ENCODE results near the gene MPO.

MPO gene

DNA sequence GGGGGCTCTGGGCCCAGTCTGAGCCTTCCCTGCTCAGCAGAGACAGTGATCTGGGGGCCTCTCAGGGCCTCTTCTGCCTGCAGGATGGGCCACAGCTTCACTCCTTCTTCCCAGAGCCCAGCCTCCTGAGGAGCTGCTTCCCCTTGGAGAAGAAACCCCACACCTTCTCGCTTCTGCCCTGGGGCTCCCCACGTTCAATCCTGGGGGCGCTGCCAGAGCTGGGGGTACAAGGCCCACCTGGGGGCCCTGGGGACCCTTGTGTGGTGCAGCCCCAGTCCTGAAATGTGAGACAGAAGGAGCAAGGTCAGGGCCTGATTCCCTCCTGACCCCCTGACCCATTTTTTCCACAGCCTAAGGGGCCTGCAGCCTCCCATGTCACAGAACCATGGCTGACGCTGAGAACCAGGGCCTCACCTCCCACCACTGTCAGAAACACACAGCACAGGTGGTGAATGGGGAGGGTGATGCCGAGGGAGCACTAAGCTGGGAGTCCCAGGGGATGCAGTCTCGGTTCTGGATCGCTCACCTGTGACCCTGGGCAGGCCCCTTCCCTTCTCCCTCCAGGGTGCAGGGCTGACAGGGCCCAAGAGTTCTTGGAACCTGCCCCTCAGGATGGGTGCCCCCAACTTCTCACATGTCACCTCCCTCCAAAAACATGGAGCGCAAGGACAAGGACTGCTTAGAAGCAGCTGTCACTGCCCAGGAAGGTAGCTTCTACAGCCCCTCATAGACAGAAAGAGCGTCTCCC is 21.6 kb upstream of the MPO start:
- no peaks in the 10 kb centered on the region for H3K79me2 ChIP-seq
- H3K9me3 ChIP-seq (ENCODE audit: control insufficient read depth, low read length): no peaks in the 10 kb centered on the region
- no peak overlapping the region for H3K4me3 ChIP-seq (ENCODE audit: low read depth, low read length)
- H3K4me1 ChIP-seq: no peaks in the 10 kb centered on the region
- no peak overlapping the region for H3K9ac ChIP-seq
- H3K27me3 ChIP-seq (ENCODE audit: control insufficient read depth, insufficient read depth, low read length): no peaks in the 10 kb centered on the region
- H2AFZ ChIP-seq: no peak overlapping the region
- TF ChIP-seq, protein P1, sequence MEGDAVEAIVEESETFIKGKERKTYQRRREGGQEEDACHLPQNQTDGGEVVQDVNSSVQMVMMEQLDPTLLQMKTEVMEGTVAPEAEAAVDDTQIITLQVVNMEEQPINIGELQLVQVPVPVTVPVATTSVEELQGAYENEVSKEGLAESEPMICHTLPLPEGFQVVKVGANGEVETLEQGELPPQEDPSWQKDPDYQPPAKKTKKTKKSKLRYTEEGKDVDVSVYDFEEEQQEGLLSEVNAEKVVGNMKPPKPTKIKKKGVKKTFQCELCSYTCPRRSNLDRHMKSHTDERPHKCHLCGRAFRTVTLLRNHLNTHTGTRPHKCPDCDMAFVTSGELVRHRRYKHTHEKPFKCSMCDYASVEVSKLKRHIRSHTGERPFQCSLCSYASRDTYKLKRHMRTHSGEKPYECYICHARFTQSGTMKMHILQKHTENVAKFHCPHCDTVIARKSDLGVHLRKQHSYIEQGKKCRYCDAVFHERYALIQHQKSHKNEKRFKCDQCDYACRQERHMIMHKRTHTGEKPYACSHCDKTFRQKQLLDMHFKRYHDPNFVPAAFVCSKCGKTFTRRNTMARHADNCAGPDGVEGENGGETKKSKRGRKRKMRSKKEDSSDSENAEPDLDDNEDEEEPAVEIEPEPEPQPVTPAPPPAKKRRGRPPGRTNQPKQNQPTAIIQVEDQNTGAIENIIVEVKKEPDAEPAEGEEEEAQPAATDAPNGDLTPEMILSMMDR (IDR thresholded peaks at IDR 0.05): no peak
- H3K36me3 ChIP-seq (ENCODE audit: control insufficient read depth, insufficient read depth, low read length): no peaks in the 10 kb centered on the region
- H3K4me2 ChIP-seq (ENCODE audit: low read length): no peak overlapping the region
- no peak overlapping the region for H3K27ac ChIP-seq

DNA sequence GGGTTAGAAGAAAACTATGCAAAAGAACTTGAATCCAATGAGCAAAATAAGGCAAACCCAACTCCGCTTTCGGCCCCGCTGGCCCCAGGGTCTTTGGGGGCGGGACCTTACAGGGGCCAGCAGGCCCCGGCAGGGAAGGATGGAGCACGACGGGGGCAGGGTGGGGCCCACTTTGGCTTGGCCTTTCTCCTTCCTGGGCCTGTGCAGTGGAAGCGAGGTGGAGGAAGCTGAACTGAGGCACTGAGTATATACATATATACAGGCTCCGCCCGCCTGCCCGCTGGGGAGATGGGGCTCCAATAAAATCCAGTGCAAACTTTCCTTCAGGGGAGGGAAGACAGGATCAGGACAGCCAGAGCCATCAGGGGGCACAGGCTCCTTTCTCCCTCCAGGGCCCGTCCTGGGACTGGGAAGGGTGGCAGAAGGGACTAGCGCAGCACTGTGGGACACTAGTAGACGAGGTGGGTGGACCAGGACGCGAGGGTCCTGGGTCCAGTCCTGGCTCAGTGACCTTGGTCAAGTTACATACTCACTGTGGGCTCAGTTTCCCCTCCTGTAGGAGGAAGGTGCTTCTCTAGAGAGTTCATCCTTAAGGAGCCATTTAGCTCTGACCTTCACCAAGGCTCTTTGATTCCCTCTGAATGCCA is 20.9 kb upstream of the MPO start:
- Histone ChIP-seq H3K4me3 (ENCODE audit: low read depth, low read length) (no peak overlapping the region), H2AFZ (no peak overlapping the region)
- TF ChIP-seq, protein P1 (IDR thresholded peaks at IDR 0.05): no peak

GRCh38 chr17:58300336-58300735 is 19.6 kb upstream of the MPO start:
- TF ChIP-seq, protein P1 (IDR thresholded peaks at IDR 0.05): no peak
- no peaks in the 10 kb centered on the region for H3K79me2 ChIP-seq
- H3K4me1 ChIP-seq: no peaks in the 10 kb centered on the region
- H3K9me3 ChIP-seq (ENCODE audit: control insufficient read depth, low read length): no peaks in the 10 kb centered on the region
- H2AFZ ChIP-seq: no peak overlapping the region
- H3K27ac ChIP-seq: no peak overlapping the region
- H3K27me3 ChIP-seq (ENCODE audit: control insufficient read depth, insufficient read depth, low read length): no peaks in the 10 kb centered on the region
- no peak overlapping the region for H3K4me2 ChIP-seq (ENCODE audit: low read length)
- H3K36me3 ChIP-seq (ENCODE audit: control insufficient read depth, insufficient read depth, low read length): no peaks in the 10 kb centered on the region
- H3K4me3 ChIP-seq (ENCODE audit: low read depth, low read length): no peak overlapping the region
- H3K9ac ChIP-seq: no peak overlapping the region

More for the DNA sequence above, 20.9 kb upstream of the MPO start:
- H3K27ac ChIP-seq: no peak overlapping the region
- H3K4me1 ChIP-seq: no peaks in the 10 kb centered on the region
- no peak overlapping the region for H3K9ac ChIP-seq
- no peaks in the 10 kb centered on the region for H3K79me2 ChIP-seq
- H3K4me2 ChIP-seq (ENCODE audit: low read length): no peak overlapping the region
- no peaks in the 10 kb centered on the region for H3K36me3 ChIP-seq (ENCODE audit: control insufficient read depth, insufficient read depth, low read length)
- H3K9me3 ChIP-seq (ENCODE audit: control insufficient read depth, low read length): no peaks in the 10 kb centered on the region
- H3K27me3 ChIP-seq (ENCODE audit: control insufficient read depth, insufficient read depth, low read length): no peaks in the 10 kb centered on the region

GRCh38 chr17:58294034-58294433 is 13.3 kb upstream of the MPO start:
- Histone ChIP-seq H2AFZ (no peak overlapping the region), H3K36me3 (ENCODE audit: control insufficient read depth, insufficient read depth, low read length) (no peaks in the 10 kb centered on the region), H3K9ac (no peak overlapping the region), H3K79me2 (no peaks in the 10 kb centered on the region), H3K4me1 (peaks cover 4% of the 10 kb centered on the region), H3K27me3 (ENCODE audit: control insufficient read depth, insufficient read depth, low read length) (no peaks in the 10 kb centered on the region), H3K4me2 (ENCODE audit: low read length) (no peak overlapping the region), H3K4me3 (ENCODE audit: low read depth, low read length) (no peak overlapping the region), H3K27ac (no peak overlapping the region), H3K9me3 (ENCODE audit: control insufficient read depth, low read length) (no peaks in the 10 kb centered on the region)
- TF ChIP-seq, protein P1 (IDR thresholded peaks at IDR 0.05): no peak
